Measurements from ENCODE around the gene TMEM109. TPM values are rescaled to one million over a fixed set of nuclear protein-coding genes. Genes with fewer than 3 reads are reported as not detected.

Gene TMEM109
- total RNA-seq, 2 donors from 2014 or later: 32.0 to 39.7 TPM

Other genes with a start within 250 kb of the TMEM109 start
- 10 to 100 TPM; 25.0 to 51.0 TPM for gene MS4A8, start 214.5 kb upstream of the TMEM109 start, total RNA-seq
- gene MS4A18, start 189.4 kb upstream of the TMEM109 start, total RNA-seq: not detected
- gene MS4A15, start 157.3 kb upstream of the TMEM109 start, total RNA-seq: not detected
- 1 to 10 TPM in 1 of 2 donors, under 1 TPM in 1; 0.12 to 1.1 TPM for gene MS4A10, start 128.8 kb upstream of the TMEM109 start, total RNA-seq
- 10 to 100 TPM in 1 of 2 donors, 1 to 10 TPM in 1; 7.3 to 14.4 TPM for gene CCDC86, start 72.0 kb upstream of the TMEM109 start, total RNA-seq
- gene PTGDR2, start 58.2 kb upstream of the TMEM109 start, total RNA-seq: 1 to 10 TPM; 4.6 to 6.4 TPM
- under 1 TPM in 1 of 2 donors, not detected in 1; 0.17 TPM for gene ZP1, start 46.6 kb upstream of the TMEM109 start, total RNA-seq
- gene PRPF19, start 7.6 kb upstream of the TMEM109 start, total RNA-seq: 10 to 100 TPM; 55.8 to 58.8 TPM
- 1 to 10 TPM; 7.8 to 9.2 TPM for gene TMEM132A, start 10.3 kb downstream of the TMEM109 start, total RNA-seq
- 10 to 100 TPM in 1 of 2 donors, 1 to 10 TPM in 1; 8.6 to 15.1 TPM for gene SLC15A3, start 38.0 kb downstream of the TMEM109 start, total RNA-seq
- gene CD6, start 57.5 kb downstream of the TMEM109 start, total RNA-seq: 1 to 10 TPM in 1 of 2 donors, under 1 TPM in 1; 0.67 to 1.9 TPM
- 1 to 10 TPM in 1 of 2 donors, under 1 TPM in 1; 0.21 to 1.0 TPM for gene CD5, start 188.3 kb downstream of the TMEM109 start, total RNA-seq
- gene VPS37C, start 247.3 kb downstream of the TMEM109 start, total RNA-seq: 10 to 100 TPM; 25.4 to 27.3 TPM